ENCODE measurements around the gene SLC24A3. TPM values are rescaled to one million over a fixed set of nuclear protein-coding genes. Genes with fewer than 3 reads are reported as not detected.

SLC24A3 gene
- total and polyA plus RNA-seq, 12 donors: 0.21 to 2.6 (median 0.84) TPM

GRCh38 chr20:19660808-19661378, 448.5 kb downstream of the SLC24A3 start:
- TF ChIP-seq CTCF (IDR thresholded peaks at IDR 0.05): no peak
- Histone ChIP-seq H3K27me3 (peaks cover 0 to 41% (median 10%) of the 10 kb centered on the region in 7 donors), H3K27ac (no peak overlapping the region), H3K36me3 (no peaks in the 10 kb centered on the region), H3K9me3 (no peaks in the 10 kb centered on the region), H3K4me3 (no peak overlapping the region), H3K4me1 (peaks cover 0 to 7% (median 5%) of the 10 kb centered on the region in 9 donors)
- 69 to 81% methylated on average over 9 of the region's 9 CpGs for WGBS, 2 donors
- ATAC-seq (no peak), DNase-seq (no peak)
- intact Hi-C loops (cut with DNase I): loop anchor here in 9 of 10 donors (2.0 to 10.0 kb wide), 10 partner anchors 32 to 1246 kb away; partner anchors contain the start of gene DTD1 (in 1 of the 9)

- no peak overlapping the region for H3K4me3 ChIP-seq
- intact Hi-C loops (cut with DNase I): loop anchor here (1.0 to 10.0 kb wide), 16 partner anchors 33 to 1247 kb away; partner anchors contain the start of gene DTD1 (in 1 of the 10)
These were observed 449.5 kb downstream of the SLC24A3 start for GRCh38 chr20:19661717-19662636.

GRCh38 chr20:19662637-19662995, 450.2 kb downstream of the SLC24A3 start:
- no peak overlapping the region for H3K4me3 ChIP-seq
- DNase-seq (no peak), ATAC-seq (no peak)
- 48 to 53% methylated on average over 9 of the region's 9 CpGs for WGBS, 2 donors
- H3K27ac ChIP-seq: no peak overlapping the region
- H3K4me1 ChIP-seq: peaks cover 0 to 7% (median 5%) of the 10 kb centered on the region in 9 donors
- intact Hi-C loops (cut with DNase I): loop anchor here (1.0 to 10.0 kb wide), 16 partner anchors 34 to 1248 kb away; partner anchors contain the start of gene DTD1 (in 1 of the 10)
- no peak for TF ChIP-seq CTCF (IDR thresholded peaks at IDR 0.05)
- H3K9me3 ChIP-seq: no peaks in the 10 kb centered on the region
- H3K27me3 ChIP-seq: peaks cover 0 to 30% (median 15%) of the 10 kb centered on the region in 7 donors
- H3K36me3 ChIP-seq: no peaks in the 10 kb centered on the region

More at GRCh38 chr20:19661717-19662636, 449.5 kb downstream of the SLC24A3 start:
- no peaks in the 10 kb centered on the region for H3K9me3 ChIP-seq
- peaks cover 0 to 34% (median 12%) of the 10 kb centered on the region in 7 donors for H3K27me3 ChIP-seq
- TF ChIP-seq CTCF (IDR thresholded peaks at IDR 0.05): peak; percentile 94 to 99 (median 97)
- peaks cover 0 to 7% (median 5%) of the 10 kb centered on the region in 9 donors for H3K4me1 ChIP-seq
- WGBS, 2 donors: 43 to 47% methylated on average over 19 of the region's 19 CpGs
- no peak overlapping the region for H3K27ac ChIP-seq
- no peaks in the 10 kb centered on the region for H3K36me3 ChIP-seq
- peak; percentile 40 to 53 for DNase-seq
- peak; percentile 71 to 83 (median 80) for ATAC-seq

GRCh38 chr20:19668418-19668817, 456.0 kb downstream of the SLC24A3 start:
- Histone ChIP-seq H3K36me3 (no peaks in the 10 kb centered on the region), H3K27me3 (peaks cover 0 to 16% (median 5%) of the 10 kb centered on the region in 7 donors), H3K4me1 (no peaks in the 10 kb centered on the region), H3K4me3 (no peak overlapping the region), H3K9me3 (no peaks in the 10 kb centered on the region), H3K27ac (no peak overlapping the region)
- intact Hi-C loops (cut with DNase I): loop anchor here in 3 of 10 donors (10.0 kb wide), 3 partner anchors 764 to 1254 kb away; no protein-coding TSS in a partner anchor
- WGBS, 2 donors: 92 to 94% methylated on average over 3 of the region's 3 CpGs
- ATAC-seq (no peak), DNase-seq (no peak)
- TF ChIP-seq CTCF (IDR thresholded peaks at IDR 0.05): no peak
